HG03457 (cell line): ENCODE measurements around the gene SYNJ1.
A peak's percentile ranks its signal among the peaks of the same experiment; 100 is the strongest.
"Not testable (repeated sequence)": the region's sequence is repeated elsewhere in the genome, so short reads cannot be mapped to it uniquely, and the experiment has no call there.

ENCODE experiments used
- ATAC-seq: cut with Tn5 transposase; IDR thresholded peaks from one replicate; pipeline ENCODE4 v1.9.1; 2021; ENCODE audit warnings: moderate number of reproducible peaks; ENCODE audit not compliant: unreplicated experiment

The SYNJ1 gene

DNA sequence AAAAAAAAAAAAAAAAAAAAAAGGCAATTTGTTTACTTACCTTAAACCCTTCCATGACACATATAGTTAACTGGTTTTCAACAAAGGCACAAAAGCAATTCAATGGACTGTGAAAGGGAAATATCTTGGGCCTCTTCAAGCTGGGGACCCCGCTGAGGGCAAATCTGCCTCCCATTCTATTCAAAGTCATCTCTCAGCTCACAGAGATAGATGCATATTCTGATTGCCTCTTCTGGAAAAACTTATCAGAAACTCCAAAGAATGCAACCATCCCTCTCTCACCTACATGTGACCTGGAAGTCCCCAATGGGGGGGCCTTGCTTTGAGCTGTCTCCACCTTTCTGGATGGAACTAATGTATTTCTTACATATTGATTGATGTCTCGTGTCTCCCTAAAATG is 12.1 kb upstream of the SYNJ1 start:
- ATAC-seq = no peak

- ATAC-seq = not testable (repeated sequence)
Observed at GRCh38 chr21:32736083-32736482, 8.3 kb upstream of the SYNJ1 start.

DNA sequence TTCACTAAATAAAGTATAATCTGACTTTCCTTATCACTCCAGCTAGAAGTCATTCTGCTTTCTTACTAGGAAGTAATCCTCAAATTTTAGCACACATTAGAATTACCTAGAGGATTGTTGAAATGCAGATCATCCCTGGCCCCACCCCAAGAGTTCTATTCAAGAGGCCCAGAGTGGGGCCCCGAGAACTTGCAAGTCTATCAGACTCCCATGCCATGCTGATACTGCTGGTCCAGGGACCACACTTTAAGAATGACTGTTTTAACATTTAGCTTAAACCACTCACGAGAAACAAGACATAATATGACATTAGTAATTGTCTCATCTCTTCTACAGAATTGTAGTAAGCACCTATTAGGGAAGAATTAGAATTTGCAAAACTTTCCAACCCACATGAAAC is 7.7 kb upstream of the SYNJ1 start:
- no peak for ATAC-seq

- no peak for ATAC-seq
Observed at GRCh38 chr21:32733990-32734613, 6.3 kb upstream of the SYNJ1 start.

- no peak for ATAC-seq
Observed at GRCh38 chr21:32733356-32733755, 5.5 kb upstream of the SYNJ1 start.

DNA sequence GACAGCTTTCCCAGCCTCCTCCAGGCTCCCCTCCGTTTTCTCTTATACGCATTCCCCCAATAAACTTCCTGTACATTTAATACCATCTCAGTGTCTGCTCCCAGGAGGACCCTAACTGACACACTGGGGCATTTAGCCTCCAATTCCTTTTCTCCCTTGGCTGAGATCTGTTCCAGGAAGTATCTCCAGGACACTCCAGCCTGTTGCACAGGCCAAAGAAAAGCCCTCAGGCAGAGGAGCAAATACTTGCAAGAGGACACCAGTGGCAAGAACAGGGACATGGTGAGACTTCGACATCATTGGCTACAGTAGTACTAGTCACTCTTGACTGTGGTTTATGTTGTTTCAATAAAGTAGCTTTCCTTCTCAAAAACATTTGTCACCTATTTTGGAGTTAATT is 4.7 kb upstream of the SYNJ1 start:
- no peak for ATAC-seq

DNA sequence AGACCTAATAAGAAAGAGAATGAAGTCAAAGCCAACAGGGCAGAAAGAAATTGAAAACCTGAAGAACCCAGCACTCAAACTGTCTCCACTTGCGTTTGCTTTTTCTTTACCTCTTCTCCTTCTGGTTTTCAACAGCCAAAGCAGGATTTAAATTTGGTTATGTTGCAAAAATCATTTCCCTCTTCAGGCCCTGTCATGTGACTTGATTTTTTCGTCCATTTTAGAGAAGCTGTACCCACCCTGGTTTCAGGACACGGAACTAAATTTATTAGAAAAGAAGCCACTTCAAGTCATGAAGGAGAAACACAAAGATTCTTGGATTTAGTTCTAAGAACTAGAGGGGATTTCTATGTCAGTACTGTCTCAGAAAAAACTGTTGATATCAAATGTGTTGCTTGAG is 1.0 kb upstream of the SYNJ1 start:
- no peak for ATAC-seq

DNA sequence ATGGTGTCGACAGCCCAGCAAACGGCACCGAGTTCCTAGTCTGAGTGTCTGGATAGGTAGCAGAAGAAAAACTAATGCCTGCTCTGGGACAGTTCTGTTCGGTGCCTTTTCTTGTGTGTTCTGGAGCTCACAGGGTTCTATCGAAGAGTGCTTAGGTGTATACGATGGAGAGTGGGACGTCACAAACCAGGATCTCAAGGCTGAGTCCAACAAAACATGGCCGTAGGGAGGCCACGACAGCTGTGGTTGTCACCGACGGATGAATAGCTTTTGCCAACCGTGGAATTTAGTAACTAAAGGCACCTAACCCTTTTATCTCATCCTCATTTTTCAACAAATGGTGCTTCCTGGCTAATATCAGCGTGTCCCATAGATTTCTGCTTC is 635 bp upstream of the SYNJ1 start:
- ATAC-seq = peak; percentile 3

GRCh38 chr21:32726839-32727686 is 750 bp downstream of the SYNJ1 start:
- no peak for ATAC-seq

GRCh38 chr21:32719085-32719484 is 8.7 kb downstream of the SYNJ1 start:
- ATAC-seq = no peak

- ATAC-seq = no peak
Observed at GRCh38 chr21:32717851-32718316, 9.9 kb downstream of the SYNJ1 start.

DNA sequence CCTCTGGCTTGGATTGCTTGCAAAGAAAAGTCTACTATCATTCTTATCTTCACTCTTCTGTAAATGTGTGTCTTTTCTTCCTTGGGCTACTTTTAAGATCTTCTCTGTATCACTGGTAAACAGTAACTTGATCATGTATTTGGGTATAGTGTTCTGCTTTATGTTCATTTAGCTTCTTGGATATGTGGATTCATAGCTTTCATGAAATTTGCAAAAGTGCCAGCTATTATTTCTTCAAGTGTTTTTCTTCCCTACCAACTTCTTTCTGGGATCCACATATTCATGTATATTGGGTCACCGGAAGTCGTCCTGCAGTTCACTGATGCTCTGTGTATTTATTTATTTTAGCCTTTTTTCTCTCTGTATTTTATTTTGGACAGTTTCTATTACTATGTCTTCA is 11.3 kb downstream of the SYNJ1 start:
- no peak for ATAC-seq

DNA sequence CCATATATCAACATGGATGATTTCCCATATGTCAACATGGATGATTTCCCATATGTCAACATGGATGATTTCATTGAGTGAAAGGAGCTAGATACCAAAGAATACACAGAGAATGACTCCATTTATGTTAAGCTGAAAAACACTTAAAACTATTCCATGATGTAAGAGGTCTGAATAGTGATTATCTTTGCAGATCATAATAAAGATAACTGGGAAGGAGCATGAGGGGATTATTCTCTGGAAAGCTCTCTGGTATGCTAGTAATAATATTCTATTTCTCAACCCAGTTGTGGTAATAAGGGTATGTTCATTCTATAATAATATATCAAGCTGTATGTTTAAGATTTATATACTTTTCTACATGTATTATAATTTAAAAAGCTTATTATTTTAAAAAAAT is 14.1 kb downstream of the SYNJ1 start:
- ATAC-seq = no peak

DNA sequence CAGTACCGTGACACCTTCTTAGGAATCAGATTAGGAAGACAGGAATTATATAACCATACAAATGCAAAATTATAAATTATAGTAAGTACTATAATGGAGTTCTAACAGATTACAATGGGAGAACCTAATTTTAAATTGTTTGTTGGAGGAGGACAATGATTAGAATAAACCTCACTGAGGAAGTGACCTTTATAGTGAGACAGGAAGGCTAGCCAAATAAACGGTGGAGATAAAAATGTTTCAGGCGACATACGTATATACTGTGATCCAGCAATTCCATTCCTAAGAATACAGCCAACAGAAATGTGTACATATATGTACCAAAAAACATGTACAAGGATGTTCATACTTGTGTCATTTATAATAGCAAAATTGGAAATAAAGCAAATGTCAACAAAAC is 15.2 kb downstream of the SYNJ1 start:
- ATAC-seq = no peak

DNA sequence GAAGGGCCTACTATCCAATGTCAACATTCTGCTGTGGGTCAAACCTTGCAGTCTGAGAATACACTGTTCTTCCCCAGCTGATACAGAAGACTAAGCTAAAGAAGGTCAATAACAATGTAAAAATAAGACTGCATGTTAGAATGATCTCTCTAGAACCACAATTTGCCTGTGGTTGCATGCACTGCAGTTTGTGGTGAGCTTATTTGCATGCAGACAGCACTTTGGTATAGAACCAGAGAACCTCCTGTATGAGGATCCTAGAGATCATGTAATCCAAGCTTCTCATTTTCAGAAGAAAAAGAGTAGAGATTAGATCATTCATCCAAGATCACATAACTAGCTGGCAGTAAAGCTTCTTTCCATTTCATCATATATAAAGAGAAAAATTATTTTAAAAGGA is 15.8 kb downstream of the SYNJ1 start:
- peak; percentile 95 for ATAC-seq

GRCh38 chr21:32710987-32711386 is 16.8 kb downstream of the SYNJ1 start:
- ATAC-seq = no peak

DNA sequence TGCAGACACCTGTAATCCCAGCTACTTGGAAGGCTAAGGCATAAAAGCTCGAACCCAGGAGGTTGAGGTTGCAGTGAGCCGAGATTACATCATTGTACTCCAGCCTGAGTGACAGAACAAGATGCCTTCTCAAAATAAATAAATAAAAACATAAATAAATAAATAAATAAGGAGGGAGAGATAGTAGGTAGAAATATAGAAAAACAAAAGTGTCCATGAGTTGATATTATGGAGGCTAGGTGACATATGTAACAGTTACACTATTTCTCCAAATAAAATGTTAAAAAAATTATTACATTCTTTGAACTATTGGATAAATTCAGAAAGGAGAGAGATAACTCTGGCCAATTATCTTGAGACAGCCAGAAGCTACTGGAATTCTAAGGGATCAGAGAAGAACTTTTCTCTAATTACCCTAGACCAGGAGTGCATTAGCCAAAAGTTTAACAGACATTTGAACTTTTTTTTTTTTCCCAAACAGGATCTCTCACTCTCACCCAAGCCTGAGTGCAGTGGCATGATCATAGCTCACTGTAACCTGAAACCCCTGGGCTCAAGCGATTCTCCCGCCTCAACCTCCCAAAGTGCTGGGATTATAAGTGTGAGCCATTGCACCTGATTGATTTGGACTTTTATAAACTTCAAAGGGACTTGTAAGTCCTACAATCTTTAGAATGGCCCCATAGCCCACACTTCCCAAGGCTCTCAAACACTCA is 17.6 kb downstream of the SYNJ1 start:
- ATAC-seq = no peak

DNA sequence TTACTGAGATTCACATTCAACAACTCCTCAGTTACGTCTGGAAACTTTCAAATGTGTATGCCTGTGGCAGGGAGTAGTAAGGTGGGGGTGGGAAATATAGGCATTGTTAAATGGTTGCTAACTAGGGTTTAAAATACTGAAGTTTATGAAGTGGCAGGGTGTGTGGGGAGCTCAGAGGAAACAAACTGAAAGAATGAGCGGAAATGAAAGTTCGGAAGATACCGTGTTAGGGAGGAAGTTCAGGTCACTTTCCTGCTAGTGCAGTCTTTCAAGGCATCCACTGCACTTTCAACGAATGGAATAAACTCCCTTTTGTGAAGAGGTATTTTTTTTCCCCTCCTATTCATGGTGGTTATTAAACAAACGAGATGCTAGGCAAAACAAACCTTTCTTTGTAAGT is 19.7 kb downstream of the SYNJ1 start:
- no peak for ATAC-seq

GRCh38 chr21:32705901-32706300 is 21.9 kb downstream of the SYNJ1 start:
- no peak for ATAC-seq

- ATAC-seq = no peak
Observed at GRCh38 chr21:32705139-32705538, 22.7 kb downstream of the SYNJ1 start.

DNA sequence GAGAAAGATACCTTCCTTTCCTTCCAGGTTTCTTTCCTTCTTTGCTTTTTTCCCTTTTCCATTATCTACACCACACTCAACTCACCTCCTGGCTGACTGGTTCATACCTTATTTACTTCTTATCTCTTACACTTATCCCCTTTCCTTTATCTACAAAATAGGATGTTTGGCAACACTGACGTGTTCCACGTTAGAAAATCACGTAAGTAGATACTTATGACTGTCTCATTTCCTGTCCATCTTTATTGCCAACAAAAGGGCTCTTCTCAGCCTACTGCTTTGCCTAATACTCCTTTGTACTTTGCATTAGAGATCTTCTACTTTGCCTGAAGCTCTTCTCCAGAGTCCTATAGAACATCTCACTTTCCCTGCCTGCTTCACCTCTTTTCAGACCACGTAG is 25.1 kb downstream of the SYNJ1 start:
- no peak for ATAC-seq
